HCT116 (cell line): ENCODE data around the gene SDCCAG8.

Source experiments
- EZH2 ChIP-seq: fragments of 200-600 bp; sonication (generic); IDR thresholded peaks from 2 replicates; pipeline ENCODE4 v1.6.1; 2017; ENCODE audit warnings: antibody characterized with exemption, mixed run types
- EZH2phosphoT487 ChIP-seq: fragments of 200-600 bp; IDR thresholded peaks from 2 replicates; pipeline ENCODE4 v1.6.1; 2018; ENCODE audit warnings: antibody characterized with exemption, borderline replicate concordance
- POLR2A ChIP-seq: IDR thresholded peaks from 2 replicates; pipeline ENCODE4 v1.7.0; 2011; ENCODE audit warnings: borderline replicate concordance; ENCODE audit not compliant: insufficient read depth, insufficient read length; ENCODE audit errors: extremely low read depth
- SIN3A ChIP-seq: IDR thresholded peaks from 2 replicates; pipeline ENCODE4 v1.6.1; 2012; ENCODE audit warnings: low read depth
- TF ChIP-seq, protein P1 (sequence below), 3 experiments: fragments of 200-600 bp in 1 of 3; sonication (generic) in 1 of 3; IDR thresholded peaks in 2 of 3; conservative IDR thresholded peaks in 1 of 3; 2 replicates each; pipeline ENCODE4 v1.5.1; 2012 to 2017; ENCODE audit warnings: low read depth in 2 of 3, low read length in 2 of 3, antibody characterized with exemption in 1 of 3, borderline replicate concordance in 1 of 3, control low read depth in 1 of 3, mild to moderate bottlenecking in 1 of 3, mixed read lengths in 1 of 3, mixed run types in 1 of 3, moderate library complexity in 1 of 3; ENCODE audit not compliant: insufficient read depth in 1 of 3

- no peak for TF ChIP-seq POLR2A
- TF ChIP-seq, protein P1, sequence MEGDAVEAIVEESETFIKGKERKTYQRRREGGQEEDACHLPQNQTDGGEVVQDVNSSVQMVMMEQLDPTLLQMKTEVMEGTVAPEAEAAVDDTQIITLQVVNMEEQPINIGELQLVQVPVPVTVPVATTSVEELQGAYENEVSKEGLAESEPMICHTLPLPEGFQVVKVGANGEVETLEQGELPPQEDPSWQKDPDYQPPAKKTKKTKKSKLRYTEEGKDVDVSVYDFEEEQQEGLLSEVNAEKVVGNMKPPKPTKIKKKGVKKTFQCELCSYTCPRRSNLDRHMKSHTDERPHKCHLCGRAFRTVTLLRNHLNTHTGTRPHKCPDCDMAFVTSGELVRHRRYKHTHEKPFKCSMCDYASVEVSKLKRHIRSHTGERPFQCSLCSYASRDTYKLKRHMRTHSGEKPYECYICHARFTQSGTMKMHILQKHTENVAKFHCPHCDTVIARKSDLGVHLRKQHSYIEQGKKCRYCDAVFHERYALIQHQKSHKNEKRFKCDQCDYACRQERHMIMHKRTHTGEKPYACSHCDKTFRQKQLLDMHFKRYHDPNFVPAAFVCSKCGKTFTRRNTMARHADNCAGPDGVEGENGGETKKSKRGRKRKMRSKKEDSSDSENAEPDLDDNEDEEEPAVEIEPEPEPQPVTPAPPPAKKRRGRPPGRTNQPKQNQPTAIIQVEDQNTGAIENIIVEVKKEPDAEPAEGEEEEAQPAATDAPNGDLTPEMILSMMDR (IDR thresholded peaks at IDR 0.05 in 2 of 3, conservative IDR thresholded peaks at IDR 0.05 in 1 of 3; ENCODE audit: borderline replicate concordance in 1 of 3, insufficient read depth in 1 of 3, low read depth in 2 of 3, low read length in 2 of 3): no peak
- TF ChIP-seq EZH2phosphoT487: no peak
- no peak for TF ChIP-seq SIN3A
- no peak for TF ChIP-seq EZH2
These were observed 38.5 kb upstream of the SDCCAG8 start for GRCh38 chr1:243217349-243217748.
